Gastrocnemius medialis (tissue), 4 donors: Measurements from ENCODE around the gene MVB12A. TPM values are rescaled to one million over a fixed set of nuclear protein-coding genes. Genes with fewer than 3 reads are reported as not detected.

Source experiments
- ATAC-seq, 2 donors: fragments of 150-250 bp; one replicate each; pipeline ENCODE4 v1.9.1; 2016
- DNase-seq, 2 donors: peaks; one replicate each; pipeline ENCODE4 v3.0.0-alpha.2; 2019
- H3K27ac ChIP-seq, 4 donors: fragments of 200-600 bp; sonication (generic); 1 replicate in 1 of 4; 2 replicates in 3 of 4; pipeline ENCODE4 v1.5.1; 2016 to 2018; ENCODE audit warnings: mild to moderate bottlenecking in 2 of 4, moderate library complexity in 1 of 4
- H3K27me3 ChIP-seq, 3 donors: fragments of 200-600 bp; sonication (generic) in 2 of 3; 1 replicate in 1 of 3; 2 replicates in 2 of 3; pipeline versions ENCODE4 v1.5.1 to v1.6.0; 2016 to 2019; ENCODE audit warnings: mild to moderate bottlenecking in 1 of 3, moderate library complexity in 1 of 3
- H3K36me3 ChIP-seq, 2 donors: fragments of 200-600 bp; sonication (generic) in 1 of 2; one replicate each; pipeline ENCODE4 v1.5.1; 2017 to 2018
- H3K4me1 ChIP-seq, 2 donors: fragments of 200-600 bp; sonication (generic) in 1 of 2; one replicate each; pipeline ENCODE4 v1.5.1; 2016 to 2017; ENCODE audit warnings: mild to moderate bottlenecking in 2 of 2
- H3K4me3 ChIP-seq, 4 donors: fragments of 200-600 bp; sonication (generic) in 3 of 4; 1 replicate in 1 of 4; 2 replicates in 3 of 4; pipeline ENCODE4 v1.5.1; 2016 to 2019; ENCODE audit warnings: mild to moderate bottlenecking in 2 of 4
- H3K9me3 ChIP-seq, 3 donors: fragments of 200-600 bp; sonication (generic) in 2 of 3; 1 replicate in 1 of 3; 2 replicates in 2 of 3; pipeline ENCODE4 v1.5.1; 2016 to 2019
- POLR2A ChIP-seq, 2 donors: fragments of 450-650 bp; IDR thresholded peaks; one replicate each; pipeline ENCODE4 v1.6.1; 2017; ENCODE audit warnings: antibody characterized with exemption in 2 of 2, mild to moderate bottlenecking in 2 of 2, moderate library complexity in 2 of 2
- in situ Hi-C, 4 donors: fragments of 200-750 bp; cut with MboI; loops; one replicate each; pipeline versions ENCODE4 v1.15.0 to v1.8.0; 2017; ENCODE audit warnings: low sequenced_read_pairs in 4 of 4
- intact Hi-C: fragments of 100-400 bp; cut with DNase I; formaldehyde crosslinking; loops from one replicate; pipeline ENCODE4 v1.15.1; 2023; ENCODE audit warnings: low total_unique reads
- total RNA-seq, 4 donors: library from RNA; depleted of rRNA; stranded (reverse); fragments of >200 nt; gene quantifications; one replicate each; pipeline versions ENCODE4 v1.1.0 to v1.2.3, GENCODE V29; 2016
- TF ChIP-seq, protein P1 (sequence below), 5 experiments: fragments of 450-650 bp in 3 of 5; fragments of 200-600 bp in 2 of 5; sonication (generic) in 2 of 5; IDR thresholded peaks in 4 of 5; conservative IDR thresholded peaks in 1 of 5; 1 replicate in 4 of 5; 2 replicates in 1 of 5; pipeline ENCODE4 v1.5.1; 2016 to 2019; ENCODE audit warnings: antibody characterized with exemption in 5 of 5, mild to moderate bottlenecking in 3 of 5, moderate library complexity in 3 of 5

MVB12A gene
- total RNA-seq, 4 donors from 2014 or later = 35.8 to 62.7 (median 52.3) TPM

DNA sequence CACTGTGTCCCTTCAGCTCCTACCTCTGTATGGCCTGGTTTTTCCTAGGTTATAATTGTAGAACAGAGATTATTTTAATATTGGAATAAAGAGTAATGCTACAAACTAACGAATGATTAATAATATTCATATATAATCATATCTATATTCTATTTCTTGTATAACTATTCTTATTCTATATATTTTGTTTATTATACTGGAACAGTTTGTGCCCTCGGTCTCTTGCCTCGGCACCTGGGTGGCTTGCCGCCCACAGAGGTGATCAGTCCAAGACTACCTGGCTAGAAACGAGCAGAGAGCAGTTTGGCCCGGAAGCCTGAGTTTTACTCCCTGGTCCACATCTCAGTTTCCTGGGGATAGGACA is 46.6 kb downstream of the MVB12A start:
- TF ChIP-seq POLR2A (IDR thresholded peaks at IDR 0.05) = no peak
- TF ChIP-seq, protein P1, sequence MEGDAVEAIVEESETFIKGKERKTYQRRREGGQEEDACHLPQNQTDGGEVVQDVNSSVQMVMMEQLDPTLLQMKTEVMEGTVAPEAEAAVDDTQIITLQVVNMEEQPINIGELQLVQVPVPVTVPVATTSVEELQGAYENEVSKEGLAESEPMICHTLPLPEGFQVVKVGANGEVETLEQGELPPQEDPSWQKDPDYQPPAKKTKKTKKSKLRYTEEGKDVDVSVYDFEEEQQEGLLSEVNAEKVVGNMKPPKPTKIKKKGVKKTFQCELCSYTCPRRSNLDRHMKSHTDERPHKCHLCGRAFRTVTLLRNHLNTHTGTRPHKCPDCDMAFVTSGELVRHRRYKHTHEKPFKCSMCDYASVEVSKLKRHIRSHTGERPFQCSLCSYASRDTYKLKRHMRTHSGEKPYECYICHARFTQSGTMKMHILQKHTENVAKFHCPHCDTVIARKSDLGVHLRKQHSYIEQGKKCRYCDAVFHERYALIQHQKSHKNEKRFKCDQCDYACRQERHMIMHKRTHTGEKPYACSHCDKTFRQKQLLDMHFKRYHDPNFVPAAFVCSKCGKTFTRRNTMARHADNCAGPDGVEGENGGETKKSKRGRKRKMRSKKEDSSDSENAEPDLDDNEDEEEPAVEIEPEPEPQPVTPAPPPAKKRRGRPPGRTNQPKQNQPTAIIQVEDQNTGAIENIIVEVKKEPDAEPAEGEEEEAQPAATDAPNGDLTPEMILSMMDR (IDR thresholded peaks at IDR 0.05 in 4 of 5, conservative IDR thresholded peaks at IDR 0.05 in 1 of 5) = peak in 1 of 5 experiments; percentile 6
- no peak for ATAC-seq

GRCh38 chr19:17467471-17468301 is 47.8 kb downstream of the MVB12A start:
- no peak for ATAC-seq
- Histone ChIP-seq H3K27ac (peak overlapping the region; percentile 92 to 100 (median 96)), H3K36me3 (no peaks in the 10 kb centered on the region), H3K4me3 (peak overlapping the region; percentile 74 to 91 (median 80)), H3K4me1 (peaks cover 9 to 29% of the 10 kb centered on the region in 2 donors), H3K27me3 (no peaks in the 10 kb centered on the region), H3K9me3 (no peaks in the 10 kb centered on the region)
- in situ Hi-C loops (loop anchor here in 2 of 4 donors (10.0 kb wide), 2 partner anchors 73 to 123 kb away; partner anchors contain the start of gene CCDC194 (in 1 of the 2)), intact Hi-C loops (loop anchor here (2.0 to 5.0 kb wide), 3 partner anchors 45 to 543 kb away; partner anchors contain the start of gene MVB12A)
- DNase-seq = peak; percentile 45 to 71
- TF ChIP-seq, protein P1 (IDR thresholded peaks at IDR 0.05 in 4 of 5, conservative IDR thresholded peaks at IDR 0.05 in 1 of 5) = no peak
- TF ChIP-seq POLR2A (IDR thresholded peaks at IDR 0.05) = peak; percentile 32 to 43

More for the DNA sequence above, 46.6 kb downstream of the MVB12A start:
- no peak overlapping the region for H3K4me3 ChIP-seq
- H3K9me3 ChIP-seq = no peaks in the 10 kb centered on the region
- in situ Hi-C loops (loop anchor here in 2 of 4 donors (10.0 kb wide), 2 partner anchors 72 to 122 kb away; partner anchors contain the start of gene CCDC194 (in 1 of the 2)), intact Hi-C loops (loop anchor here (1.0 to 5.0 kb wide), 5 partner anchors 13 to 544 kb away; partner anchors contain the start of gene MVB12A)
- H3K4me1 ChIP-seq = peaks cover 9 to 24% of the 10 kb centered on the region in 2 donors
- peak overlapping the region; percentile 92 to 100 (median 96) for H3K27ac ChIP-seq
- H3K27me3 ChIP-seq = no peaks in the 10 kb centered on the region
- DNase-seq = no peak
- H3K36me3 ChIP-seq = no peaks in the 10 kb centered on the region

GRCh38 chr19:17468302-17469091 is 48.6 kb downstream of the MVB12A start:
- peak; percentile 65 to 72 for TF ChIP-seq POLR2A (IDR thresholded peaks at IDR 0.05)
- TF ChIP-seq, protein P1 (IDR thresholded peaks at IDR 0.05 in 4 of 5, conservative IDR thresholded peaks at IDR 0.05 in 1 of 5) = no peak
- H3K27me3 ChIP-seq = no peaks in the 10 kb centered on the region
- in situ Hi-C loops = loop anchor here in 2 of 4 donors (10.0 kb wide), 2 partner anchors 74 to 124 kb away; partner anchors contain the start of gene CCDC194 (in 1 of the 2)
- intact Hi-C loops = loop anchor here (1.0 to 5.0 kb wide), 4 partner anchors 46 to 163 kb away; partner anchors contain the start of genes DDA1, MRPL34 and MVB12A
- peak overlapping the region; percentile 92 to 100 (median 96) for H3K27ac ChIP-seq
- peak overlapping the region; percentile 74 to 91 (median 80) for H3K4me3 ChIP-seq
- H3K4me1 ChIP-seq = peaks cover 13 to 37% of the 10 kb centered on the region in 2 donors
- H3K9me3 ChIP-seq = no peaks in the 10 kb centered on the region
- ATAC-seq (peak; percentile 32 to 39), DNase-seq (peak; percentile 91 to 92)
- no peaks in the 10 kb centered on the region for H3K36me3 ChIP-seq

GRCh38 chr19:17469092-17469480 is 49.2 kb downstream of the MVB12A start:
- Histone ChIP-seq H3K27ac (peak overlapping the region; percentile 92 to 100 (median 96)), H3K9me3 (no peaks in the 10 kb centered on the region), H3K4me3 (peak overlapping the region; percentile 74 to 91 (median 80)), H3K36me3 (no peaks in the 10 kb centered on the region), H3K4me1 (peaks cover 13 to 37% of the 10 kb centered on the region in 2 donors), H3K27me3 (no peaks in the 10 kb centered on the region)
- ATAC-seq (peak; percentile 6 to 24), DNase-seq (no peak)
- TF ChIP-seq POLR2A (IDR thresholded peaks at IDR 0.05) = peak; percentile 75 to 76
- TF ChIP-seq, protein P1 (IDR thresholded peaks at IDR 0.05 in 4 of 5, conservative IDR thresholded peaks at IDR 0.05 in 1 of 5) = no peak
- in situ Hi-C loops (loop anchor here in 2 of 4 donors (10.0 kb wide), 2 partner anchors 74 to 124 kb away; partner anchors contain the start of gene CCDC194 (in 1 of the 2)), intact Hi-C loops (loop anchor here (1.0 to 5.0 kb wide), 4 partner anchors 47 to 164 kb away; partner anchors contain the start of genes DDA1, MRPL34 and MVB12A)
